Suppressor macrophage treated with lipopolysaccharide for 1 hour (primary cell): Measurements from ENCODE around the gene ANTKMT.

ENCODE experiments used
- DNase-seq, 3 donors: peaks; one replicate each; pipeline ENCODE4 v3.0.0-alpha.2; 2020 to 2022

Gene ANTKMT

GRCh38 chr16:720990-721764 is at the start of gene ANTKMT:
Gene ANTKMT, plus strand, starts transcription at chr16:721146. Its CDS starts 129 bp downstream, at chr16:721275.
- peak; percentile 75 to 90 (median 81) for DNase-seq

GRCh38 chr16:671353-672131 is 49.4 kb upstream of the ANTKMT start:
- DNase-seq: no peak

- DNase-seq: no peak
Measured at GRCh38 chr16:672371-672770, 48.6 kb upstream of the ANTKMT start.

- DNase-seq: no peak
Measured at GRCh38 chr16:672851-673250, 48.1 kb upstream of the ANTKMT start.

GRCh38 chr16:673399-673991 is 47.5 kb upstream of the ANTKMT start:
- no peak for DNase-seq

GRCh38 chr16:674214-674881 is 46.6 kb upstream of the ANTKMT start:
- no peak for DNase-seq

GRCh38 chr16:674968-675883 is 45.7 kb upstream of the ANTKMT start, which contains the start of gene RHBDL1:
Gene RHBDL1, plus strand, starts transcription at chr16:675671. Its CDS starts 120 bp downstream, at chr16:675791.
- DNase-seq: peak in 2 of 3 donors; percentile 46 to 63

GRCh38 chr16:675884-676564 is 44.9 kb upstream of the ANTKMT start:
- no peak for DNase-seq

- DNase-seq: no peak
Measured at GRCh38 chr16:676565-676902, 44.4 kb upstream of the ANTKMT start.

- no peak for DNase-seq
Measured at GRCh38 chr16:676913-677312, 44.0 kb upstream of the ANTKMT start.

GRCh38 chr16:677316-678190 is 43.4 kb upstream of the ANTKMT start:
- no peak for DNase-seq

- no peak for DNase-seq
Measured at GRCh38 chr16:678209-678857, 42.6 kb upstream of the ANTKMT start.

- peak; percentile 54 to 75 (median 62) for DNase-seq
Measured at GRCh38 chr16:678858-679813, 41.8 kb upstream of the ANTKMT start.

GRCh38 chr16:679814-680624 is 40.9 kb upstream of the ANTKMT start, which contains the start of gene STUB1:
Gene STUB1, plus strand, starts transcription at chr16:680410. Its CDS starts 116 bp downstream, at chr16:680526.
- peak; percentile 93 to 99 (median 96) for DNase-seq

- DNase-seq: no peak
Measured at GRCh38 chr16:680625-680945, 40.4 kb upstream of the ANTKMT start.

- peak; percentile 45 to 71 (median 53) for DNase-seq
Measured at GRCh38 chr16:680967-681745, 39.8 kb upstream of the ANTKMT start.
